Subcutaneous abdominal adipose tissue (tissue), 5 donors: Measurements from ENCODE around the gene IL1RAPL2.

Experiments
- H3K27ac ChIP-seq: one replicate; pipeline ENCODE4 v1.7.0; 2013; ENCODE audit warnings: low read depth, mild to moderate bottlenecking, inconsistent platforms, low read length, moderate library complexity
- H3K27me3 ChIP-seq, 5 donors: one replicate each; pipeline ENCODE4 v1.7.0; 2013; ENCODE audit warnings: low read length in 5 of 5, inconsistent platforms in 1 of 5; ENCODE audit not compliant: control insufficient read depth in 5 of 5, insufficient read depth in 4 of 5
- H3K36me3 ChIP-seq, 5 donors: one replicate each; pipeline ENCODE4 v1.7.0; 2013; ENCODE audit warnings: low read length in 5 of 5; ENCODE audit not compliant: control insufficient read depth in 5 of 5, insufficient read depth in 5 of 5
- H3K4me1 ChIP-seq, 5 donors: one replicate each; pipeline ENCODE4 v1.7.0; 2013; ENCODE audit warnings: low read length in 5 of 5, mild to moderate bottlenecking in 3 of 5, moderate library complexity in 1 of 5; ENCODE audit not compliant: control insufficient read depth in 5 of 5, insufficient read depth in 5 of 5
- H3K4me3 ChIP-seq, 5 donors: one replicate each; pipeline ENCODE4 v1.7.0; 2013; ENCODE audit warnings: low read length in 5 of 5, low read depth in 1 of 5
- H3K9ac ChIP-seq, 5 donors: one replicate each; pipeline ENCODE4 v1.7.0; 2013; ENCODE audit warnings: low read length in 5 of 5, mild to moderate bottlenecking in 4 of 5, moderate library complexity in 3 of 5
- H3K9me3 ChIP-seq, 5 donors: one replicate each; pipeline ENCODE4 v1.7.0; 2013; ENCODE audit warnings: low read length in 5 of 5; ENCODE audit not compliant: control insufficient read depth in 5 of 5
- donor health status: healthy.
- donor health status: healthy.
- donor health status: healthy.
- donor health status: healthy.
- donor health status: healthy.

The IL1RAPL2 gene

GRCh38 chrX:105299286-105299685, 733.3 kb downstream of the IL1RAPL2 start:
- H3K9me3 ChIP-seq = peaks cover 0 to 7% (median 0%) of the 10 kb centered on the region in 5 donors
- H3K4me3 ChIP-seq = no peak overlapping the region
- H3K27ac ChIP-seq = no peak overlapping the region
- no peaks in the 10 kb centered on the region for H3K36me3 ChIP-seq
- no peak overlapping the region for H3K9ac ChIP-seq
- H3K27me3 ChIP-seq = peaks cover 0 to 9% (median 4%) of the 10 kb centered on the region in 5 donors
- no peaks in the 10 kb centered on the region for H3K4me1 ChIP-seq

DNA sequence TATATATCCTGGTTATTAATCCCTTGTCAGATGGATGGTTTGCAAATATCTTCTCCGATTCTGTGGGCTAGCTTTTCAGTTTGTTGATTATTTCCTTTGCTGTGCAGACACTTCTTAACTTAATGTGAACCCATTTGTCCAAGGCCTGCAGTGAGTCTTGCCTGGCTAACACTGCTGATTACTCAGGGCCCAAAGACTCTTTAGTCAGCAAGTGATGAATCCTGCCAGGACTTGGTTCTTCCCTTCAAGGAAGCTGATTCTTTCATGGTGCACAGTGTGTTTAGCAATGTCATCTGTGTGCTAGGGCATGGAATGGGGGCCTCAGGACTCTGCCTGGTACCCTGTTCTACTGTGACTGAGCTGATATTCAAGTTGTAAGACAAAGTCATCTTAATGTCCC, 736.2 kb downstream of the IL1RAPL2 start:
- no peak overlapping the region for H3K4me3 ChIP-seq
- no peak overlapping the region for H3K27ac ChIP-seq
- H3K9me3 ChIP-seq = peaks cover 0 to 7% (median 0%) of the 10 kb centered on the region in 5 donors
- no peaks in the 10 kb centered on the region for H3K4me1 ChIP-seq
- H3K36me3 ChIP-seq = no peaks in the 10 kb centered on the region
- H3K9ac ChIP-seq = no peak overlapping the region
- peaks cover 0 to 9% (median 4%) of the 10 kb centered on the region in 5 donors for H3K27me3 ChIP-seq

DNA sequence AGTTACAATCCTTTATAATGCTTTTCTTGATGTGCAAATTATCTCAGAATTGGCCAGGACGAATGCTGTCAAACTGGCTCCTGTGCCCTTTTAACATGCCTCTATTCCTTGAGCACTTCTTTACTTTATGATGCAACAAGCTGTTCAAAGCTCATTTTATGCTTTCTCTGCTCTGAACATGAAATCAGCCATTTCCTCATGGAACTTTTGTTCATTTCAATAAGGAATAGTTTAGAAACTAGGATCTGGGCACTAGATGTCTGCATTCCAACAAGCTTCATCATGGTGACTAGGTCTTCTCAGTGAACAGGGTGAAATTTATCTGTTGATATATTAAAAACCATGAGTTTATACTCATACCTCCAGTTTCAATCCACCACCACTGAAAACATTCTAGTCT, 741.8 kb downstream of the IL1RAPL2 start:
- H3K9ac ChIP-seq = no peak overlapping the region
- H3K36me3 ChIP-seq = no peaks in the 10 kb centered on the region
- H3K9me3 ChIP-seq = peaks cover 0 to under 1% (median 0%) of the 10 kb centered on the region in 5 donors
- H3K4me3 ChIP-seq = no peak overlapping the region
- H3K27me3 ChIP-seq = peaks cover 0 to 6% (median 4%) of the 10 kb centered on the region in 5 donors
- H3K27ac ChIP-seq = no peak overlapping the region
- H3K4me1 ChIP-seq = no peaks in the 10 kb centered on the region

GRCh38 chrX:105313596-105313995, 747.6 kb downstream of the IL1RAPL2 start:
- no peak overlapping the region for H3K4me3 ChIP-seq
- no peaks in the 10 kb centered on the region for H3K36me3 ChIP-seq
- H3K27me3 ChIP-seq = peaks cover 0 to 3% (median 0%) of the 10 kb centered on the region in 5 donors
- H3K27ac ChIP-seq = no peak overlapping the region
- no peaks in the 10 kb centered on the region for H3K9me3 ChIP-seq
- H3K4me1 ChIP-seq = no peaks in the 10 kb centered on the region
- no peak overlapping the region for H3K9ac ChIP-seq

DNA sequence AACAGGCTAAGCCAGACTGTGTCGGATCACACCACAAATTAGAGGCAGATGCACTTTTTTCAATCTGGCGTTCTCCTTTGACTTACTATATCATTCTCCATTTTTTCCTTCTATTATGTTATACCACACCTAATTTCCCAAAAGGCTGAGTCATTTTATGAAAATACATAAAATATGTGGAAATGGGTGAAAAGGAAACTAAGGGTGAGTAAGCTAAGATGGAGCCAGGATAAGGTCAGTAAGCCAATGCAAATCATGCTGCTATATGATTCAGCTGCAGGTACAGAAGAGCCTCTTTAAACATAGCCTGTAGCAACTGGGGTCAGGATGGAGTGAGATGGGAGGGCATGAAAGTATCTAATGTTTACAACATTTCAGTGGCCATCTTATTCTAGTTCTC, 748.5 kb downstream of the IL1RAPL2 start:
- Histone ChIP-seq H3K27me3 (peaks cover 0 to 3% (median 0%) of the 10 kb centered on the region in 5 donors), H3K4me1 (no peaks in the 10 kb centered on the region), H3K9me3 (no peaks in the 10 kb centered on the region)

GRCh38 chrX:105315248-105315647, 749.2 kb downstream of the IL1RAPL2 start:
- H3K27me3 ChIP-seq = peaks cover 0 to 3% (median 0%) of the 10 kb centered on the region in 5 donors
- no peaks in the 10 kb centered on the region for H3K36me3 ChIP-seq
- H3K4me1 ChIP-seq = no peaks in the 10 kb centered on the region
- H3K9me3 ChIP-seq = no peaks in the 10 kb centered on the region
- no peak overlapping the region for H3K4me3 ChIP-seq
- no peak overlapping the region for H3K9ac ChIP-seq
- H3K27ac ChIP-seq = no peak overlapping the region

More for the DNA sequence above, 748.5 kb downstream of the IL1RAPL2 start:
- no peak overlapping the region for H3K9ac ChIP-seq
- no peak overlapping the region for H3K27ac ChIP-seq
- H3K4me3 ChIP-seq = no peak overlapping the region
- no peaks in the 10 kb centered on the region for H3K36me3 ChIP-seq

- H3K4me1 ChIP-seq = no peaks in the 10 kb centered on the region
Observed at GRCh38 chrX:105317117-105317516, 751.1 kb downstream of the IL1RAPL2 start.

DNA sequence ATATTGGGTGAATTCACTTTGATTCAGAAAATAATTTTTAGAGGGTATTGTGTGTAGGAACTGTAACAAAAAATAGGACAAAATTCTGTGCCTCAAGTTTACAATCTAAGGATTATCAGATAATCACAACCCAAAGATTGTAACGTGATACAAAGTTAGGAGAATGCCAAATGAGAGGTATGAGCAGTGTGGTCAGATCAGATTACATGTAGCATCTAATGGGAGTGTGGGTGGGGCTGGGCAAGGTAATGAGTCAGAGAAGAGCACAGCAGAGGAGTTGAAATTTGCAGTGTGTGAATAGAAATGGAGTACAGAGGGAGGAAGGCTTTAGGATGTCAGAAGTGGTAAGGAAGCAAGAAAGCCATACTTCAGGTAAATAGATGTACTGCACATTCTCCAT, 757.9 kb downstream of the IL1RAPL2 start:
- no peak overlapping the region for H3K4me3 ChIP-seq
- no peaks in the 10 kb centered on the region for H3K36me3 ChIP-seq
- no peaks in the 10 kb centered on the region for H3K27me3 ChIP-seq
- H3K27ac ChIP-seq = no peak overlapping the region
- H3K4me1 ChIP-seq = no peaks in the 10 kb centered on the region
- no peak overlapping the region for H3K9ac ChIP-seq
- peaks cover 0 to 4% (median 0%) of the 10 kb centered on the region in 5 donors for H3K9me3 ChIP-seq

More at GRCh38 chrX:105317117-105317516, 751.1 kb downstream of the IL1RAPL2 start:
- Histone ChIP-seq H3K36me3 (no peaks in the 10 kb centered on the region), H3K4me3 (no peak overlapping the region), H3K27ac (no peak overlapping the region), H3K9me3 (no peaks in the 10 kb centered on the region), H3K9ac (no peak overlapping the region), H3K27me3 (peaks cover 0 to 3% (median 0%) of the 10 kb centered on the region in 5 donors)

GRCh38 chrX:105328773-105329172, 762.8 kb downstream of the IL1RAPL2 start:
- Histone ChIP-seq H3K4me1 (no peaks in the 10 kb centered on the region), H3K4me3 (no peak overlapping the region), H3K36me3 (no peaks in the 10 kb centered on the region), H3K9me3 (peaks cover 0 to 4% (median 0%) of the 10 kb centered on the region in 5 donors), H3K27ac (no peak overlapping the region), H3K9ac (no peak overlapping the region), H3K27me3 (peaks cover 0 to 2% (median 0%) of the 10 kb centered on the region in 5 donors)

- Histone ChIP-seq H3K4me3 (no peak overlapping the region), H3K27me3 (peaks cover 0 to 2% (median 0%) of the 10 kb centered on the region in 5 donors), H3K4me1 (no peaks in the 10 kb centered on the region), H3K27ac (no peak overlapping the region), H3K9me3 (no peaks in the 10 kb centered on the region), H3K9ac (no peak overlapping the region), H3K36me3 (no peaks in the 10 kb centered on the region)
Observed at GRCh38 chrX:105331244-105331643, 765.2 kb downstream of the IL1RAPL2 start.
